ENCODE measurements around the gene TSPAN19.

- TF ChIP-seq POLR2A (IDR thresholded peaks at IDR 0.05), result no peak
- no peak for TF ChIP-seq CTCF (IDR thresholded peaks at IDR 0.05)
Measured at GRCh38 chr12:84969226-84969625, 66.9 kb downstream of the TSPAN19 start.

All from adrenal gland (tissue), 5 donors.